RWPE2 (cell line): ENCODE results near the gene PAGE2B.

ENCODE experiments used
- ATAC-seq: fragments of 200-7000 bp; cut with Tn5 transposase; 3 replicates; pipeline ENCODE4 v1.9.1; 2021; ENCODE audit warnings: low read depth
- DNase-seq: peaks from one replicate; pipeline ENCODE4 v3.0.0-alpha.2; 2020; ENCODE audit warnings: low spot score
- H3K27ac ChIP-seq: fragments of 450-650 bp; 2 replicates; pipeline ENCODE4 v1.5.1; 2017; ENCODE audit warnings: mild to moderate bottlenecking; ENCODE audit not compliant: poor library complexity, severe bottlenecking
- H3K27me3 ChIP-seq: fragments of 250-450 bp; sonication (Bioruptor Pico); 2 replicates; pipeline ENCODE4 v1.5.1; 2021; ENCODE audit warnings: mild to moderate bottlenecking, moderate library complexity; ENCODE audit not compliant: insufficient read depth, poor library complexity, severe bottlenecking
- H3K36me3 ChIP-seq: fragments of 250-450 bp; sonication (Bioruptor Pico); 2 replicates; pipeline ENCODE4 v1.5.1; 2020; ENCODE audit warnings: low read depth, mild to moderate bottlenecking, moderate library complexity
- H3K4me1 ChIP-seq: fragments of 250-450 bp; sonication (Bioruptor Pico); 2 replicates; pipeline ENCODE4 v1.5.1; 2021; ENCODE audit warnings: mild to moderate bottlenecking, moderate library complexity; ENCODE audit not compliant: insufficient read depth, poor library complexity, severe bottlenecking
- H3K4me3 ChIP-seq: fragments of 250-450 bp; sonication (Bioruptor Pico); 2 replicates; pipeline ENCODE4 v1.5.1; 2021; ENCODE audit warnings: mild to moderate bottlenecking, moderate library complexity; ENCODE audit not compliant: severe bottlenecking
- H3K9me3 ChIP-seq: fragments of 250-450 bp; sonication (Bioruptor Pico); 2 replicates; pipeline ENCODE4 v1.5.1; 2021; ENCODE audit warnings: mild to moderate bottlenecking, moderate library complexity; ENCODE audit not compliant: severe bottlenecking
- CTCF ChIP-seq: fragments of 450-650 bp; IDR thresholded peaks from one replicate; pipeline ENCODE4 v1.5.1; 2017; ENCODE audit warnings: mild to moderate bottlenecking, moderate library complexity; ENCODE audit not compliant: poor library complexity, severe bottlenecking

Gene PAGE2B

GRCh38 chrX:55119712-55120111 is 44.9 kb downstream of the PAGE2B start:
- ATAC-seq (no peak), DNase-seq (no peak)
- no peaks in the 10 kb centered on the region for H3K27me3 ChIP-seq
- H3K4me1 ChIP-seq: no peaks in the 10 kb centered on the region
- H3K4me3 ChIP-seq: no peak overlapping the region
- H3K9me3 ChIP-seq: no peaks in the 10 kb centered on the region
- no peak overlapping the region for H3K27ac ChIP-seq
- H3K36me3 ChIP-seq: no peaks in the 10 kb centered on the region
- no peak for TF ChIP-seq CTCF

- Histone ChIP-seq H3K4me3 (no peak overlapping the region), H3K27ac (no peak overlapping the region), H3K9me3 (no peaks in the 10 kb centered on the region), H3K4me1 (no peaks in the 10 kb centered on the region), H3K36me3 (no peaks in the 10 kb centered on the region), H3K27me3 (no peaks in the 10 kb centered on the region)
- ATAC-seq (no peak), DNase-seq (no peak)
- no peak for TF ChIP-seq CTCF
Measured at GRCh38 chrX:55120761-55121358, 46.0 kb downstream of the PAGE2B start.

DNA sequence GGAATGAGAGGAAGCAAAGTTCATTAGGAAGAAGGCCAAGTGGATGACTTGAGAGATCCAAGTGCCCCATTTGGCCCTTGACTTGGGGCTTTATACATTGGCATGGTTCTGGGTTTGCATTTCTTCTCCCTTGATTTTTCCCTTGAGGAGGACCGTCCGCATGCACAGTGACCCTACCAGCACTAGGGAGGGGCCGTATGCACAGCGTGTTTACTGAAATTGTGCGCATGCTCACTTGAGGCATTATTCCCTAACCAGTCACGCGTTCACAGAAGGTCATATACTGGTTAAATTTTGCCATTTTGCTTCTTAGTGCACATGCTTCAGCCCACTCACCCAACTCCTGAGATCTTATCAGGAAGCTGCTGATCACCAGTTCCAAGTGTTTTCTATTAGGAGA is 49.1 kb downstream of the PAGE2B start:
- Histone ChIP-seq H3K27ac (no peak overlapping the region), H3K4me1 (no peaks in the 10 kb centered on the region), H3K4me3 (no peak overlapping the region), H3K9me3 (no peaks in the 10 kb centered on the region), H3K27me3 (no peaks in the 10 kb centered on the region), H3K36me3 (no peaks in the 10 kb centered on the region)
- ATAC-seq (no peak), DNase-seq (no peak)
- TF ChIP-seq CTCF: no peak

GRCh38 chrX:55127692-55128091 is 52.9 kb downstream of the PAGE2B start:
- Histone ChIP-seq H3K4me3 (no peak overlapping the region), H3K27me3 (no peaks in the 10 kb centered on the region), H3K4me1 (no peaks in the 10 kb centered on the region), H3K36me3 (no peaks in the 10 kb centered on the region), H3K9me3 (no peaks in the 10 kb centered on the region), H3K27ac (no peak overlapping the region)
- TF ChIP-seq CTCF: no peak
- no peak for ATAC-seq
- DNase-seq: no peak
